ENCODE results near the gene EVI2B. TPM values are rescaled to one million over a fixed set of nuclear protein-coding genes. Genes with fewer than 3 reads are reported as not detected.
"Not testable (repeated sequence)": the region's sequence is repeated elsewhere in the genome, so short reads cannot be mapped to it uniquely, and the experiment has no call there.

EVI2B gene
- 100 to 1,000 TPM in 1 of 2 experiments, 10 to 100 TPM in 1; 74.9 to 102 TPM for total RNA-seq

- Mint-ChIP-seq H3K4me1 (peaks cover 42% of the 10 kb centered on the region), H3K27ac (peak within 1 kb of the TSS; percentile 99), H3K27me3 (no peaks in the 10 kb centered on the region), H3K4me3 (peak within 1 kb of the TSS; percentile 85), H3K36me3 (ENCODE audit: low read depth) (peaks cover 44% of the 10 kb centered on the region), H3K9me3 (no peaks in the 10 kb centered on the region)
- POLR2A ChIA-PET = no interaction called here
- DNase-seq = peak; percentile 39
- CTCF ChIA-PET = interaction anchor here (0.7 to 0.8 kb wide), 2 partner anchors 123 to 184 kb away, joined by 3 read pairs; no protein-coding TSS in a partner anchor
Measured at GRCh38 chr17:31313982-31314781, at the start of gene EVI2B. EVI2B (minus strand) TSS chr17:31314054; CDS start chr17:31305609, 8,445 bp downstream.

GRCh38 chr17:31357839-31358394 lies 44.1 kb upstream of the EVI2B start:
- no peak overlapping the region for H3K27ac Mint-ChIP-seq
- H3K36me3 Mint-ChIP-seq (ENCODE audit: low read depth) = peaks cover 20% of the 10 kb centered on the region
- no peak for DNase-seq
- no peaks in the 10 kb centered on the region for H3K9me3 Mint-ChIP-seq
- ChIA-PET CTCF (no interaction called here), POLR2A (no interaction called here)
- no peak overlapping the region for H3K4me3 Mint-ChIP-seq
- H3K27me3 Mint-ChIP-seq = no peaks in the 10 kb centered on the region
- H3K4me1 Mint-ChIP-seq = no peaks in the 10 kb centered on the region

GRCh38 chr17:31357091-31357490 lies 43.2 kb upstream of the EVI2B start:
- no peak overlapping the region for H3K4me3 Mint-ChIP-seq
- no peak for DNase-seq
- H3K36me3 Mint-ChIP-seq (ENCODE audit: low read depth) = peaks cover 20% of the 10 kb centered on the region
- no peak overlapping the region for H3K27ac Mint-ChIP-seq
- H3K4me1 Mint-ChIP-seq = no peaks in the 10 kb centered on the region
- H3K9me3 Mint-ChIP-seq = no peaks in the 10 kb centered on the region
- CTCF ChIA-PET = interaction anchor here (1.8 kb wide), 1 partner anchor 13 kb away, joined by 7 read pairs; no protein-coding TSS in a partner anchor
- no peaks in the 10 kb centered on the region for H3K27me3 Mint-ChIP-seq
- POLR2A ChIA-PET = no interaction called here

- Mint-ChIP-seq H3K9me3 (no peaks in the 10 kb centered on the region), H3K27ac (no peak overlapping the region), H3K4me1 (no peaks in the 10 kb centered on the region), H3K36me3 (ENCODE audit: low read depth) (peaks cover 17% of the 10 kb centered on the region), H3K27me3 (no peaks in the 10 kb centered on the region), H3K4me3 (no peak overlapping the region)
- POLR2A ChIA-PET = interaction anchor here (0.6 kb wide), 1 partner anchor 11 kb away, joined by 6 read pairs; no protein-coding TSS in a partner anchor
- CTCF ChIA-PET = interaction anchor here (1.8 kb wide), 1 partner anchor 12 kb away, joined by 7 read pairs; no protein-coding TSS in a partner anchor
- no peak for DNase-seq
Measured at GRCh38 chr17:31355935-31356334, 42.1 kb upstream of the EVI2B start.

- H3K9me3 Mint-ChIP-seq = no peaks in the 10 kb centered on the region
- no peaks in the 10 kb centered on the region for H3K4me1 Mint-ChIP-seq
- H3K4me3 Mint-ChIP-seq = no peak overlapping the region
- no peak overlapping the region for H3K27ac Mint-ChIP-seq
- no peaks in the 10 kb centered on the region for H3K27me3 Mint-ChIP-seq
- CTCF ChIA-PET = interaction anchor here (1.1 kb wide), 1 partner anchor 8 kb away, joined by 3 read pairs; no protein-coding TSS in a partner anchor
- DNase-seq = no peak
- H3K36me3 Mint-ChIP-seq (ENCODE audit: low read depth) = peaks cover 7% of the 10 kb centered on the region
- POLR2A ChIA-PET = no interaction called here
Measured at GRCh38 chr17:31349454-31349853, 35.6 kb upstream of the EVI2B start.

- H3K36me3 Mint-ChIP-seq (ENCODE audit: low read depth); POLR2A ChIA-PET; H3K27me3 Mint-ChIP-seq; H3K4me3 Mint-ChIP-seq; DNase-seq; H3K9me3 Mint-ChIP-seq; H3K4me1 Mint-ChIP-seq; H3K27ac Mint-ChIP-seq: not testable (repeated sequence)
- CTCF ChIA-PET = interaction anchor here (2.4 kb wide), 1 partner anchor 11 kb away, joined by 7 read pairs; no protein-coding TSS in a partner anchor
Measured at GRCh38 chr17:31345191-31345747, 31.4 kb upstream of the EVI2B start.

GRCh38 chr17:31339906-31340661 lies 26.2 kb upstream of the EVI2B start:
- CTCF ChIA-PET = interaction anchor here (0.6 to 1.6 kb wide), 4 partner anchors 9 to 516 kb away, joined by 3 read pairs; partner anchors contain the start of gene CRLF3
- no peak overlapping the region for H3K4me3 Mint-ChIP-seq
- H3K9me3 Mint-ChIP-seq = no peaks in the 10 kb centered on the region
- no peak overlapping the region for H3K27ac Mint-ChIP-seq
- H3K36me3 Mint-ChIP-seq (ENCODE audit: low read depth) = peaks cover 6% of the 10 kb centered on the region
- no peak for DNase-seq
- H3K27me3 Mint-ChIP-seq = no peaks in the 10 kb centered on the region
- no peaks in the 10 kb centered on the region for H3K4me1 Mint-ChIP-seq
- POLR2A ChIA-PET = interaction anchor here (0.6 kb wide), 2 partner anchors 348 to 387 kb away, joined by 3 to 6 read pairs; no protein-coding TSS in a partner anchor

GRCh38 chr17:31329221-31329620 lies 15.4 kb upstream of the EVI2B start:
- CTCF ChIA-PET = interaction anchor here (0.5 to 0.6 kb wide), 2 partner anchors 56 to 129 kb away, joined by 3 read pairs; no protein-coding TSS in a partner anchor
- Mint-ChIP-seq H3K27me3 (no peaks in the 10 kb centered on the region), H3K27ac (no peak overlapping the region), H3K9me3 (no peaks in the 10 kb centered on the region), H3K36me3 (ENCODE audit: low read depth) (peaks cover 13% of the 10 kb centered on the region), H3K4me1 (peaks cover 8% of the 10 kb centered on the region), H3K4me3 (no peak overlapping the region)
- POLR2A ChIA-PET = no interaction called here
- no peak for DNase-seq

- DNase-seq = no peak
- no peak overlapping the region for H3K4me3 Mint-ChIP-seq
- peaks cover 13% of the 10 kb centered on the region for H3K4me1 Mint-ChIP-seq
- ChIA-PET CTCF (no interaction called here), POLR2A (no interaction called here)
- no peaks in the 10 kb centered on the region for H3K9me3 Mint-ChIP-seq
- H3K36me3 Mint-ChIP-seq (ENCODE audit: low read depth) = peaks cover 13% of the 10 kb centered on the region
- H3K27me3 Mint-ChIP-seq = no peaks in the 10 kb centered on the region
- H3K27ac Mint-ChIP-seq = no peak overlapping the region
Measured at GRCh38 chr17:31328160-31328535, 14.3 kb upstream of the EVI2B start.

- no peaks in the 10 kb centered on the region for H3K9me3 Mint-ChIP-seq
- peaks cover 13% of the 10 kb centered on the region for H3K36me3 Mint-ChIP-seq (ENCODE audit: low read depth)
- DNase-seq = no peak
- ChIA-PET POLR2A (no interaction called here), CTCF (no interaction called here)
- no peak overlapping the region for H3K27ac Mint-ChIP-seq
- H3K27me3 Mint-ChIP-seq = no peaks in the 10 kb centered on the region
- H3K4me3 Mint-ChIP-seq = no peak overlapping the region
- peaks cover 16% of the 10 kb centered on the region for H3K4me1 Mint-ChIP-seq
Measured at GRCh38 chr17:31327534-31328159, 13.8 kb upstream of the EVI2B start.

GRCh38 chr17:31323551-31323950 lies 9.7 kb upstream of the EVI2B start:
- Mint-ChIP-seq H3K9me3 (no peaks in the 10 kb centered on the region), H3K4me1 (peaks cover 23% of the 10 kb centered on the region), H3K4me3 (no peak overlapping the region), H3K36me3 (ENCODE audit: low read depth) (peaks cover 31% of the 10 kb centered on the region), H3K27ac (peak overlapping the region; percentile 21), H3K27me3 (no peaks in the 10 kb centered on the region)
- ChIA-PET POLR2A (no interaction called here), CTCF (no interaction called here)
- DNase-seq = no peak

GRCh38 chr17:31321966-31322365 lies 8.1 kb upstream of the EVI2B start:
- POLR2A ChIA-PET = interaction anchor here (1.0 kb wide), 1 partner anchor 10 kb away, joined by 8 read pairs; no protein-coding TSS in a partner anchor
- DNase-seq = peak; percentile 44

More at GRCh38 chr17:31321966-31322365, 8.1 kb upstream of the EVI2B start:
- Mint-ChIP-seq H3K27ac (peak overlapping the region; percentile 94), H3K4me3 (peak overlapping the region; percentile 80), H3K4me1 (peaks cover 25% of the 10 kb centered on the region), H3K36me3 (ENCODE audit: low read depth) (peaks cover 29% of the 10 kb centered on the region), H3K27me3 (no peaks in the 10 kb centered on the region), H3K9me3 (no peaks in the 10 kb centered on the region)
- CTCF ChIA-PET = interaction anchor here (0.5 to 0.9 kb wide), 3 partner anchors 18 to 1251 kb away, joined by 3 to 4 read pairs (median 4); no protein-coding TSS in a partner anchor

All from activated CD4-positive, alpha-beta T cell treated with anti-CD3 and anti-CD28 coated beads, Interleukin-2, amount 10 ng/mL, durations not matched to agents 7 days and 5 days (primary cell).